Thyroid gland (tissue), 4 donors: ENCODE measurements around the gene SMIM35. TPM values are rescaled to one million over a fixed set of nuclear protein-coding genes. Genes with fewer than 3 reads are reported as not detected.

ENCODE experiments used
- DNase-seq, 2 donors: peaks; one replicate each; pipeline ENCODE4 v3.0.0-alpha.2; 2019
- H3K27ac ChIP-seq, 3 donors: fragments of 200-600 bp; sonication (generic); 1 replicate in 2 of 3; 2 replicates in 1 of 3; pipeline ENCODE4 v1.5.1; 2016 to 2019; ENCODE audit warnings: mild to moderate bottlenecking in 1 of 3, moderate library complexity in 1 of 3
- H3K27me3 ChIP-seq: fragments of 200-600 bp; sonication (generic); one replicate; pipeline ENCODE4 v1.5.1; 2019
- H3K36me3 ChIP-seq, 2 donors: fragments of 200-600 bp; sonication (generic); one replicate each; pipeline ENCODE4 v1.5.1; 2016 to 2019
- H3K4me1 ChIP-seq, 2 donors: fragments of 200-600 bp; sonication (generic); one replicate each; pipeline ENCODE4 v1.5.1; 2017 to 2019
- H3K4me3 ChIP-seq, 3 donors: fragments of 200-600 bp; sonication (generic); replicated peaks in 1 of 3; 1 replicate in 2 of 3; 2 replicates in 1 of 3; pipeline ENCODE4 v1.5.1; 2016; ENCODE audit warnings: mild to moderate bottlenecking in 1 of 3
- H3K9me3 ChIP-seq: fragments of 200-600 bp; sonication (generic); one replicate; pipeline ENCODE4 v1.5.1; 2017
- CTCF ChIP-seq, 6 experiments: fragments of 200-600 bp in 3 of 6; fragments of 450-650 bp in 3 of 6; sonication (generic) in 3 of 6; IDR thresholded peaks; one replicate each; pipeline ENCODE4 v1.5.1; 2016 to 2019; ENCODE audit warnings: antibody characterized with exemption in 6 of 6, mild to moderate bottlenecking in 2 of 6, inconsistent platforms in 1 of 6, moderate library complexity in 1 of 6
- POLR2A ChIP-seq, 2 donors: fragments of 450-650 bp; IDR thresholded peaks; one replicate each; pipeline ENCODE4 v1.6.1; 2017; ENCODE audit warnings: antibody characterized with exemption in 2 of 2, mild to moderate bottlenecking in 2 of 2, moderate library complexity in 1 of 2
- WGBS, 2 donors: methylation state at CpG; one replicate each; pipeline ENCODE4 v1.1.5; 2017; 5-methylcytosine and 5-hydroxymethylcytosine counted together
- intact Hi-C: fragments of 100-400 bp; cut with DNase I; formaldehyde crosslinking; loops from one replicate; pipeline ENCODE4 v1.15.1; 2023
- total RNA-seq, 4 donors: library from RNA; depleted of rRNA; stranded (reverse); fragments of >200 nt; gene quantifications; one replicate each; pipeline ENCODE4 v1.2.3, GENCODE V29; 2016

The SMIM35 gene
- total RNA-seq, 4 donors from 2014 or later = not detected

GRCh38 chr11:118132385-118133151 is 45.8 kb upstream of the SMIM35 start:
- TF ChIP-seq POLR2A (IDR thresholded peaks at IDR 0.05) (no peak), CTCF (IDR thresholded peaks at IDR 0.05) (no peak)
- Histone ChIP-seq H3K27me3 (no peaks in the 10 kb centered on the region), H3K36me3 (no peaks in the 10 kb centered on the region), H3K4me1 (no peaks in the 10 kb centered on the region), H3K9me3 (no peaks in the 10 kb centered on the region), H3K27ac (no peak overlapping the region), H3K4me3 (no peak overlapping the region)
- DNase-seq = no peak
- WGBS, 2 donors = 79 to 85% methylated on average over 15 of the region's 15 CpGs
- intact Hi-C loops = no loop called here

- no peak overlapping the region for H3K4me3 ChIP-seq
- WGBS, 2 donors = 59 to 80% methylated on average over 5 to 6 of the region's 6 CpGs
- intact Hi-C loops = no loop called here
- DNase-seq = peak in 1 of 2 donors; percentile 7
- no peaks in the 10 kb centered on the region for H3K36me3 ChIP-seq
- no peaks in the 10 kb centered on the region for H3K9me3 ChIP-seq
- no peaks in the 10 kb centered on the region for H3K27me3 ChIP-seq
- TF ChIP-seq CTCF (IDR thresholded peaks at IDR 0.05) (no peak), POLR2A (IDR thresholded peaks at IDR 0.05) (no peak)
- H3K4me1 ChIP-seq = no peaks in the 10 kb centered on the region
- no peak overlapping the region for H3K27ac ChIP-seq
Measured at GRCh38 chr11:118129471-118130172, 42.9 kb upstream of the SMIM35 start.

GRCh38 chr11:118128721-118129470 is 42.1 kb upstream of the SMIM35 start:
- Histone ChIP-seq H3K27me3 (no peaks in the 10 kb centered on the region), H3K4me1 (no peaks in the 10 kb centered on the region), H3K9me3 (no peaks in the 10 kb centered on the region), H3K4me3 (no peak overlapping the region), H3K27ac (no peak overlapping the region), H3K36me3 (no peaks in the 10 kb centered on the region)
- WGBS, 2 donors = 58 to 64% methylated on average over 11 of the region's 11 CpGs
- intact Hi-C loops = no loop called here
- TF ChIP-seq CTCF (IDR thresholded peaks at IDR 0.05) (no peak), POLR2A (IDR thresholded peaks at IDR 0.05) (no peak)
- no peak for DNase-seq

- H3K27ac ChIP-seq = no peak overlapping the region
- DNase-seq = no peak
- intact Hi-C loops = no loop called here
- H3K9me3 ChIP-seq = no peaks in the 10 kb centered on the region
- H3K27me3 ChIP-seq = no peaks in the 10 kb centered on the region
- TF ChIP-seq CTCF (IDR thresholded peaks at IDR 0.05) (no peak), POLR2A (IDR thresholded peaks at IDR 0.05) (no peak)
- H3K4me3 ChIP-seq = no peak overlapping the region
- no peaks in the 10 kb centered on the region for H3K36me3 ChIP-seq
- no peaks in the 10 kb centered on the region for H3K4me1 ChIP-seq
- 44 to 50% methylated on average over 4 of the region's 4 CpGs for WGBS, 2 donors
Measured at GRCh38 chr11:118128310-118128709, 41.5 kb upstream of the SMIM35 start.
